Measurements from ENCODE around the gene CDKL2. TPM values are rescaled to one million over a fixed set of nuclear protein-coding genes. Genes with fewer than 3 reads are reported as not detected.

The CDKL2 gene
- total and polyA plus RNA-seq, 2 of the 8 experiments (the other 6 are each of a cell fraction or from before 2014, with no cell fraction given) = 1.4 to 2.1 TPM

GRCh38 chr4:75637827-75638226, 7.5 kb upstream of the CDKL2 start:
- no peak overlapping the region for H3K4me2 ChIP-seq (ENCODE audit: insufficient read depth in 1 of 2, low read depth in 2 of 2, low read length in 2 of 2)
- DNase-seq (ENCODE audit: low read depth in 1 of 2, low spot score in 2 of 2) (no peak), FAIRE-seq (no peak)
- H2BK5ac ChIP-seq (ENCODE audit: low read depth, low read length) = no peak overlapping the region
- no peaks in the 10 kb centered on the region for H4K20me1 ChIP-seq (replicated peaks in 1 of 2; ENCODE audit: control insufficient read depth in 1 of 2, insufficient read depth in 2 of 2, low read length in 2 of 2)
- H3K27ac ChIP-seq (ENCODE audit: low read depth, low read length) = no peak overlapping the region
- peaks cover 0 to 15% (median under 1%) of the 10 kb centered on the region in 4 experiments; a peak in 4 of 8 replicates for H3K36me3 ChIP-seq (ENCODE audit: control insufficient read depth in 2 of 4, insufficient read depth in 4 of 4, low read length in 3 of 4)
- peaks cover 2% of the 10 kb centered on the region; the same call in 1 of the 2 replicates for H3K23me2 ChIP-seq (ENCODE audit: low read depth, low read length)
- H2BK15ac ChIP-seq (ENCODE audit: low read length) = no peak overlapping the region
- no peak overlapping the region for H3K9ac ChIP-seq (replicated peaks in 1 of 4; ENCODE audit: extremely low read depth in 1 of 4, low read depth in 3 of 4, low read length in 3 of 4)
- no peaks in the 10 kb centered on the region for H3K79me2 ChIP-seq (ENCODE audit: control insufficient read depth in 1 of 2, insufficient read depth in 2 of 2, low read length in 2 of 2)
- no peak overlapping the region for H3K18ac ChIP-seq (ENCODE audit: extremely low read depth, low read length)
- no peak overlapping the region for H3K4me3 ChIP-seq (ENCODE audit: extremely low read depth in 1 of 4, insufficient read depth in 2 of 4, low read depth in 3 of 4, low read length in 4 of 4)
- H4K91ac ChIP-seq (replicated peaks; ENCODE audit: insufficient read length, low read length) = no peak overlapping the region
- CTCF ChIA-PET (ENCODE audit: partially characterized antibody) = interaction anchor here (0.6 kb wide), 1 partner anchor 136 kb away, joined by 3 read pairs; no protein-coding TSS in a partner anchor
- no peak overlapping the region for H4K8ac ChIP-seq (ENCODE audit: extremely low read depth, insufficient read depth, low read length)
- H3K56ac ChIP-seq (replicated peaks; ENCODE audit: insufficient read length, low read depth, low read length) = no peak overlapping the region
- no peaks in the 10 kb centered on the region for H3K4me1 ChIP-seq (replicated peaks in 1 of 4; ENCODE audit: control insufficient read depth in 3 of 4, insufficient read depth in 4 of 4, low read length in 3 of 4)
- no peak overlapping the region for H3K23ac ChIP-seq (ENCODE audit: insufficient read length)
- H4K5ac ChIP-seq (ENCODE audit: insufficient read length, low read depth, low read length) = no peak overlapping the region
- H3K4ac ChIP-seq (replicated peaks; ENCODE audit: insufficient read length, low read depth, low read length) = no peak overlapping the region
- no peak overlapping the region for H2BK120ac ChIP-seq (replicated peaks; ENCODE audit: low read depth, low read length)
- no peak overlapping the region for H3K14ac ChIP-seq (ENCODE audit: insufficient read length)
- H2AFZ ChIP-seq (ENCODE audit: low read length) = no peak overlapping the region
- POLR2A ChIA-PET (ENCODE audit: partially characterized antibody) = interaction anchor here (1.2 kb wide), 1 partner anchor 33 kb away, joined by 3 read pairs; no protein-coding TSS in a partner anchor
- H3K27me3 ChIP-seq (replicated peaks in 1 of 4; ENCODE audit: control insufficient read depth in 3 of 4, extremely low read depth in 1 of 4, insufficient read depth in 3 of 4, low read length in 3 of 4) = no peaks in the 10 kb centered on the region
- no peak overlapping the region for H2AK5ac ChIP-seq (ENCODE audit: low read depth, low read length)
- H2BK12ac ChIP-seq (ENCODE audit: low read depth, low read length) = no peak overlapping the region
- WGBS, 2 experiments (ENCODE audit: extremely low coverage in 1 of 2, insufficient coverage in 1 of 2, insufficient read length in 1 of 2, insufficient replicate concordance in 2 of 2, low coverage in 1 of 2, low lambda C conversion rate in 2 of 2, missing lambda C conversion rate in 1 of 2) = 89% methylated on average over 1 of the region's 1 CpG; no CpG with 5 or more reads in 1 of the 2 experiments
- H2BK20ac ChIP-seq (ENCODE audit: low read length) = no peak overlapping the region
- H3K9me3 ChIP-seq (ENCODE audit: insufficient read depth in 2 of 2, low read depth in 1 of 2, low read length in 1 of 2) = no peaks in the 10 kb centered on the region
- H3K79me1 ChIP-seq (ENCODE audit: low read depth, low read length) = no peaks in the 10 kb centered on the region
- no peak for TF ChIP-seq TBP (IDR thresholded peaks at IDR 0.05; ENCODE audit: low read depth, low read length)
- no peak for TF ChIP-seq RXRA (IDR thresholded peaks at IDR 0.05; ENCODE audit: insufficient read depth, low read depth, low read length)
- TF ChIP-seq EP300 (IDR thresholded peaks at IDR 0.05; ENCODE audit: borderline replicate concordance in 1 of 2, low read depth in 2 of 2, low read length in 2 of 2) = no peak
- TF ChIP-seq NANOG (IDR thresholded peaks at IDR 0.05; ENCODE audit: insufficient read depth, low read depth, low read length, poor library complexity, severe bottlenecking) = no peak
- no peak for TF ChIP-seq SIX5 (IDR thresholded peaks at IDR 0.05; ENCODE audit: low read depth, low read length)
- no peak for TF ChIP-seq TCF12 (IDR thresholded peaks at IDR 0.05; ENCODE audit: low read depth, low read length)
- TF ChIP-seq POU5F1 (IDR thresholded peaks at IDR 0.05; ENCODE audit: low read depth, low read length) = no peak
- no peak for TF ChIP-seq TAF7 (optimal IDR thresholded peaks at IDR 0.05; ENCODE audit: borderline replicate concordance, low read depth, low read length)
- TF ChIP-seq SIN3A (conservative IDR thresholded peaks at IDR 0.05 in 1 of 2, IDR thresholded peaks at IDR 0.05 in 1 of 2; ENCODE audit: low read depth in 1 of 2, low read length in 2 of 2) = no peak
- TF ChIP-seq RNF2 (IDR thresholded peaks at IDR 0.05; ENCODE audit: borderline replicate concordance, low read depth, low read length, missing control alignments, poor library complexity, severe bottlenecking) = no peak

Measured in H1 (cell line).